NCI-H82 treated with DMSO at 0.1 percent for 48 hours (cell line): ENCODE data around the gene LRMDA.

ENCODE experiments used
- DNase-seq: peaks from one replicate; lab custom pipeline; 2025; ENCODE audit not compliant: unreplicated experiment; lab: John Stamatoyannopoulos, UW

LRMDA gene

GRCh38 chr10:76302961-76303630, 871.7 kb downstream of the LRMDA start:
- DNase-seq, result no peak

GRCh38 chr10:76303682-76304316, 872.4 kb downstream of the LRMDA start:
- peak; percentile 34 for DNase-seq

DNA sequence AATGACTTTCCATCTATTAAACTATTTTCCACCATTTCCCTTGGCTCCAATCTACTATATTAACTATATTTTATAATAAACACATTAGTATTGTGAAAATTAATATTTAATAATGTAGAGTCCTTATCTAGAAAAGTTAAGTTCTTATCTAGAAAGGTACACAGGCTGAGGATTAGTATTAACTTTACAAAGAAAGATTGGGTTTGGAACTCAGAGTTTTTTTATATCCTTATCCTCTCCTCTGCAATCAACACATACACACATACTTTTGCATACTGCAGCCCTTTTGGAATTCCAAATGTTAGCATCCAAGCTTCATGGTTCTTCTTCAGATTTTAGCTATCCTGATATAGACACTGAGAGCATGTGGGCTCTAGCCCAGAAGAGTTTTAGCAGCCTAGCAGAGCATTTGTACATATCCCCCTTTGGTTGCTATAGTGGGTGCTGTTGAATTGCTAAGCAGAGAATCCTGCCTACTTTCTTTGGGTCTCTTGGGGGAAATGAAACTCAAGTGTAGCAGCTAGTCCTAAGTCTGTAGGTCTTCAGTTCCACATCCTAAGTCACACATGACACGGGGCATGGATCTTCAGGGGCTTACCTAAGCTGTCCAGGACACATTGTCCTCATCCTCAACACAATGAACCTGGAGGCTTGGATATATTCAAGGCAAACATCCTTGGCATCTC, 874.6 kb downstream of the LRMDA start:
- no peak for DNase-seq

DNA sequence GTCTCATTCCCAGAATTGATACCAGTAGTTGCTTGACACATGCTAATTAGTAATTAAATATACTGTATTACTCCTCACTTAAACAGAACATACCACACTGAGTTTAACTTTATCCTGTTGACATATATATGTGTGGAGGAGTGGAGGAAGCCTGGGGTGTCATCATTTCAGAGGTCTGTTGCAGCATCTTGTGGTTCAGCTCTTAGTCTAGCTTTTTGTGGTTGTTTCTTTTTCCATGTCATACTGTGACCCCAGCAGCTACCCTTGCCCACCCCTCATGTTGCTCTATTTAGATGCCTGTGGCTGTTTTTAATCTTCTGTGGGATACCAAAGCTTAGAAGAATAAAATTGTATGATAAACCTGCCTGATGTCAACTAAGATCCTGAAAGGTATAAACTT, 875.4 kb downstream of the LRMDA start:
- no peak for DNase-seq

- peak; percentile 50 for DNase-seq
Measured at GRCh38 chr10:76309070-76309469, 877.6 kb downstream of the LRMDA start.

- peak; percentile 52 for DNase-seq
Measured at GRCh38 chr10:76309741-76310587, 878.5 kb downstream of the LRMDA start.

- DNase-seq, result no peak
Measured at GRCh38 chr10:76310588-76311080, 879.2 kb downstream of the LRMDA start.

- no peak for DNase-seq
Measured at GRCh38 chr10:76311752-76312636, 880.6 kb downstream of the LRMDA start.

DNA sequence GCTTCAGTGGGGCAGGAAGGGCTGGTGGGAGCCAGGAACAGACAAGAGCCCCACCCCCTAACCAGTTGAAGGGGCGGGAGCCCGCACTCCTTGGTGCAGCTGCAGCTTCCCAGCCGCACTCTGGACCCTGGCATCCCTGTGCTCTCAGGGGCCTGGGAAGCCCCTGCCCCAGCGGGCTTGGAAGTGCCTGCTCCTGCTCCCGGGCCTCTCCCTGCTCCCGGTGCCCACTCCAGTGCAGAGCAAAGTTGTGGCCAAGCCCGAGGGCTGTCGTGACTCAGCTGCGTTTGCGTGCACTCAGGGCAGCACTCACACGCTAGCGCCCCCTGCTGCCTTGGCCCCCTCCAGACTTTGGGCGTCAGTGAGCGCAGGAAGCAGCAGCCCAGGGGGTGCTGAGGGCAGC, 883.8 kb downstream of the LRMDA start:
- DNase-seq, result no peak

DNA sequence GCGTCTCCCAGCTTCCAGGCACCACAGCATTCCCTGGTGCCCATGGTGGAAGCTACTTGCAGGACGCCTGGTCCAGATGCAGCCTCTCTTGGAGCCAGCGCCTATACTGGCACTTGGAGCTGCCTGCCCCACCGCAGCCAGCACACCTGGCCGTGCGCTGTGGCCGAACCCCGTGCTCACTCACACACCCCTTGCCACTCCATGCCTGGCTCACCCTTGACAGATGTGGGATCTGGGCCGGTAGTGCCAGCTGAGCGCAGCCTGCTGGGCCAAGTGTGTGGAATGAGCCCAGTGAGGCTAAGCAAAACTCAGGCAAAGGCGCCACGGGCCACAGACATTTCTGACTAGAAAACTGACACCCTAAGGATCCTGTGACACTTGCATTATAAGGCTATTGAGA, 884.8 kb downstream of the LRMDA start:
- no peak for DNase-seq

- no peak for DNase-seq
Measured at GRCh38 chr10:76317078-76317477, 885.7 kb downstream of the LRMDA start.

GRCh38 chr10:76318211-76318610, 886.8 kb downstream of the LRMDA start:
- DNase-seq, result no peak

DNA sequence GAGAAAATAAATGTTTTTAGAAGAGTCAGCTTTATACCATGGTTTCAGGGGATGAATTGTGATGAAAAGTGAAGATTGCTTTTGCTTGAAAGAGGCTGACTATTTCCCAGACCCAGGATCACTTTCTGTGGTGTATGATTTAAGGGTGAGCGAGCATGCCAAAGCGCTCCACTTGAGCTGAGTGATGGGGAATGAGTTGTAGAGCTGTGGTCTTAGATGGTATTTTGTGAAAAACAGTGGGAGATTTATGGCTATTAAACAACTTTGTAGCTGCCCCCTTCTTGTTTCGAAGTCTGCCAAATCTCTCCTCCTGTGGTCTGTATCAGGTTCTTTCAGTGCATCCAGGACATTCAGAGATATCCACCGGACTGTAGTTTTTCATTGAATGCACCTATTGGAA, 888.2 kb downstream of the LRMDA start:
- DNase-seq, result no peak

DNA sequence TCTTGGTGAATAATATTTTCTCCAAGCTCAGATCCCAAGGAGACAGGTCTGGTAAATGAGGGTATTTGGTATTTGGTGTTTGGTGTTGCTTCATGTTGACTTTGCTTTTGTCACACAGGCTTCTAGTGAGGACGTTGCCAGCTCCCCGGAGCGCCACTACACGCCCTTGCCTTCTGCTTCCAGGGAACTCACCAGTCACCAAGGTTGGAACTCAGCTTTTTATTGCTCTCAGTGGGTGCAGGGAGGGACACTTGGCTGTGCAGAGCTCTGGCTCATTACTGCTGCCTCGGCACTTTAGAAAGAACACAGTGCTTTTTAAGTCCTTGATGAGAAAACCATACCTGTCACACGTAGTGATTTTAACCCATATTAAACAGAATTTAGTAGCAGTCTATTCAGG, 892.9 kb downstream of the LRMDA start:
- no peak for DNase-seq

- DNase-seq, result no peak
Measured at GRCh38 chr10:76327441-76327840, 896.0 kb downstream of the LRMDA start.

DNA sequence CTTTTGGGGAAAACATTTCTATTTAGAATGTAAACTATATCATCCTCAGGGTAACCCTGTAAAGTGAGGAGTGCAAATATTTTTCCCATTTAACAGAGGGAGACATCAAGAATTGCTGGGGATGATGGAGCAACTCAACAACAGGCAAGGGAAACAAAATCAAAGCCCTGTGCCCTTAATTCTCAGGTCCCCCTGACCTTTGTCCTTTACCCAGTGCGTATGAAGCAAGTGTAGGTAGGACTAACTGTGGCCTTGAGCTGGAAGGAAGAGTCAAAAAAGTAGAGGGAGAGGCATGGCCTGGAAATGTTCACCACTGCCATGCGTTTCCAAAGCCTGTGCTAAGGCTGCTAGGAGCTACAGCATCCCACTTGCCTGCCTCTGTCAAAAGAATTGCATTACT, 896.9 kb downstream of the LRMDA start:
- no peak for DNase-seq

- DNase-seq, result no peak
Measured at GRCh38 chr10:76329891-76330575, 898.6 kb downstream of the LRMDA start.

DNA sequence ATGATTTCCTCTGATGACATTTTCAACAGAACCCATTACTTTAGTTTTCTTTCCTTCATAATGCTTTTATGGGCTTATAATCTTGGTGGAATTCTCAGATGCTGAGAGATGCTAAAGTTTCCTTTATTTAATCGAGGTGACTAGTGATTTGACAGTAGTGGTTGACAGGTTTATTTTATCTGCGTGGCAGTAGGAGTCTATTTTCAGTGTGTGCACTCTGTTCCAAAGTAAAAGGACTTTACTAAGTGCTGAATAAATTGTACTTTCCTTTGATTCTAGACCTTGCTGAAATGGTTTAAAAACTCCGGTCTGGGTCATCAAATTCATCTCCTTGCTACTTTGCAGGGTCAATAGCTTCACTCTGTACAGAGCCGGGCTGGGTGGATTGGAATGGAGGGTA, 900.3 kb downstream of the LRMDA start:
- DNase-seq, result no peak

DNA sequence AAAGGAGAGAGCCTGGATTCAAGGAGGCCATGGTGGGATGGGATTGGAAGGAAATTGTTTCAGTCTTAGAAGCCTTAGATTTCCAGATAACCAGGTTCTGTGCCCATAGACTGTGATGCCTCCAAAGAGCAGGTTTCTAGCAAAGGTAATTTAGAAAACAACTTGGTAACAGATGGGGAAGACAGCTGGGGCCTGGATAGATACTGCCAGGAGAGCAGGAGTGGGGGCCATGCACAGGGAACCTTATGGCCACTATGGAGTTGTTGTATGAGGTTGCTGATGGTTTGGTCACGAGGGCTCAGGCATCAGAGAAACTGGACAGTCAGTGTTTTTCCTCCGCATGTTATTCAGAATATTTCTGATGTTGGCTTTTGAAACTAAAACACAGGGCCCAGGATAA, 901.9 kb downstream of the LRMDA start:
- DNase-seq, result peak; percentile 39

DNA sequence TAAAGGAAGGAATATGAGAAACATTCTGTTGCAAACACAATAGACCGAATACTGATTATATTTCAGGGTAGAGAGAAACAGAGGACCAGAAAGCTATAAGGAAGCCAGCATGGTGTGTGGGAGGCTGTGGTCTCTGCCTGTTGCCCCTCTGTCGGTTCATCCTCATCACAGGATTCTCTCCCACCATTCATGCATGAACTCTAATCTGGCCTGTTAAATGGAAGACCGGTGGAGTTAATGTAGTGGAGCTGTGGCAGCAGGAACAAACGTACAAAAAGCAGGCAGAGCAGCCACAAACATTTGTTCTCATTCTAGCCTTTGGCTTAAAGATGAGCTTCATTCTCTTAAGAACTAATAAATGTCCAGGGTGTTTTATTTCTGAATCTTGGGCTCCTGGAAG, 902.4 kb downstream of the LRMDA start:
- DNase-seq, result no peak
